SH-SY5Y (cell line): ENCODE measurements around the gene APBA1.

Experiments used
- GATA2 ChIP-seq: IDR thresholded peaks from 2 replicates; pipeline ENCODE4 v1.6.1; 2011; ENCODE audit warnings: mild to moderate bottlenecking, low read depth, low read length
- GATA3 ChIP-seq: IDR thresholded peaks from 2 replicates; pipeline ENCODE4 v1.6.1; 2011; ENCODE audit warnings: low read depth, mild to moderate bottlenecking, low read length, moderate library complexity

DNA sequence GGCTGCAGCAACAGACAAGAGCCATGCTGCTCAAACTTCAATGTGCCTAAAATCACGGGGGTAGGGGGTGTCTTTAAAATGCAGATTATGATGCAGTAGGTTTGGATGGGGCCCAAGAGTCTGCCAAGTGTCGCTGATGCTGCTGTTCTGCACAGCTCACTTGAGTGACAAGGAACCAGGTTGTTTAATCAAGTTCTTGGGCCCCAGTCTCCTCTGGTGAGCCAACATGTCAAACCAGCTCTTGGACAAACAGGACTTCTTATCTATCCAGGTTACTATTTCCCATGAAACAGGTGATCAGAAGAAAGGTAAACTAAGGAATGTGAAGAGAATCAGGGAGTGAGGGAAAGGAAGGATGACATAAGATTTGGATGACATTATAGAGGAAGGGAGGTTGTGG lies 78.0 kb downstream of the APBA1 start:
- TF ChIP-seq GATA2 (no peak), GATA3 (no peak)
